Measurements from ENCODE around the gene SORCS2. TPM values are rescaled to one million over a fixed set of nuclear protein-coding genes. Genes with fewer than 3 reads are reported as not detected.

Gene SORCS2
- total RNA-seq, 1 donor from 2014 or later: 7.2 TPM

DNA sequence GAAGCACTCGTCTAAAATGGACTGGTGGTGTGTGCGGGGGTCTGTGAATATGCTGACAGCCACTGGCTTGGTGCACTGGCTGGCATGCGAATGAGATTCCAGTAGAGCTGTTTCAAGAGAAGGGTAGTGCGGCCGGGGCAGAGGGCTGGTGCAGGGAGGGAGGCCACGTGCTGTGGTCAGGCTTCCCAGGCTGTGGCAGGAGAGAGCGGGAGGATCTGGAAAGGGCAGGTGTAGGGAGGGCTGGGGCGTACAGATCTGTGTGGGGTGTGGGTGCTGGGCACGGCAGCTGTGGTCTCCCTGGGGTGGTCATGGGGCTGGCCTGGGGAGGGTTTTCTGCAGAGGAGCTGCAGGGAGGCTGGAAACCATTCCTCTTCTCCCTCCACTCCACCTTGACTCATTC, 30.2 kb downstream of the SORCS2 start:
- no peaks in the 10 kb centered on the region for H3K27me3 ChIP-seq
- TF ChIP-seq, protein P1, sequence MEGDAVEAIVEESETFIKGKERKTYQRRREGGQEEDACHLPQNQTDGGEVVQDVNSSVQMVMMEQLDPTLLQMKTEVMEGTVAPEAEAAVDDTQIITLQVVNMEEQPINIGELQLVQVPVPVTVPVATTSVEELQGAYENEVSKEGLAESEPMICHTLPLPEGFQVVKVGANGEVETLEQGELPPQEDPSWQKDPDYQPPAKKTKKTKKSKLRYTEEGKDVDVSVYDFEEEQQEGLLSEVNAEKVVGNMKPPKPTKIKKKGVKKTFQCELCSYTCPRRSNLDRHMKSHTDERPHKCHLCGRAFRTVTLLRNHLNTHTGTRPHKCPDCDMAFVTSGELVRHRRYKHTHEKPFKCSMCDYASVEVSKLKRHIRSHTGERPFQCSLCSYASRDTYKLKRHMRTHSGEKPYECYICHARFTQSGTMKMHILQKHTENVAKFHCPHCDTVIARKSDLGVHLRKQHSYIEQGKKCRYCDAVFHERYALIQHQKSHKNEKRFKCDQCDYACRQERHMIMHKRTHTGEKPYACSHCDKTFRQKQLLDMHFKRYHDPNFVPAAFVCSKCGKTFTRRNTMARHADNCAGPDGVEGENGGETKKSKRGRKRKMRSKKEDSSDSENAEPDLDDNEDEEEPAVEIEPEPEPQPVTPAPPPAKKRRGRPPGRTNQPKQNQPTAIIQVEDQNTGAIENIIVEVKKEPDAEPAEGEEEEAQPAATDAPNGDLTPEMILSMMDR (IDR thresholded peaks at IDR 0.05): no peak
- no peak overlapping the region for H3K27ac ChIP-seq
- peaks cover 3% of the 10 kb centered on the region for H3K4me1 ChIP-seq
- no peaks in the 10 kb centered on the region for H3K36me3 ChIP-seq
- ATAC-seq (no peak), DNase-seq (no peak)
- no peaks in the 10 kb centered on the region for H3K9me3 ChIP-seq
- intact Hi-C loops (cut with DNase I): no loop called here
- no peak overlapping the region for H3K4me3 ChIP-seq

DNA sequence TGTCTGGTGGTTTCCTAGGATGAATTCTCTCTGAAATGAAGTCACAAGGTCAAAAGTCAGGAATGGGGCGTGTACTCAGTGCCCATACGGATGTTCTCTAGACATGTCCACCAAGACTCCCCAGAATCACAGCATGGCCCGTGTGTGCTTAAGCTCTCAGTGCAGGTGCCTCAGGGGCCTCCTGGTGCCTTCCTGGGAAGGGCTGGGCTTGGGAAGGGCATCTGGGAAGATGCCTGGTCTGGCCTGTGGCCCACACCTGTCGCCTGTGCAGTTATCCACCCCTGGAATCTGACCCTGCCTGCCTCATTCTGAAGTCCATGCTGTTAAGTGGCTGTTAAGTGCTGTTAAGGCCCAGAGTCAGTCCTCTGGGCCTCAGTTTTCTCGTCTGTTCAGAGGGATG, 31.2 kb downstream of the SORCS2 start:
- no peaks in the 10 kb centered on the region for H3K36me3 ChIP-seq
- no peaks in the 10 kb centered on the region for H3K27me3 ChIP-seq
- no peak overlapping the region for H3K4me3 ChIP-seq
- ATAC-seq: no peak
- no peak for DNase-seq
- intact Hi-C loops (cut with DNase I): no loop called here
- TF ChIP-seq, protein P1 (IDR thresholded peaks at IDR 0.05): no peak
- no peak overlapping the region for H3K27ac ChIP-seq
- no peaks in the 10 kb centered on the region for H3K9me3 ChIP-seq
- peaks cover 3% of the 10 kb centered on the region for H3K4me1 ChIP-seq

DNA sequence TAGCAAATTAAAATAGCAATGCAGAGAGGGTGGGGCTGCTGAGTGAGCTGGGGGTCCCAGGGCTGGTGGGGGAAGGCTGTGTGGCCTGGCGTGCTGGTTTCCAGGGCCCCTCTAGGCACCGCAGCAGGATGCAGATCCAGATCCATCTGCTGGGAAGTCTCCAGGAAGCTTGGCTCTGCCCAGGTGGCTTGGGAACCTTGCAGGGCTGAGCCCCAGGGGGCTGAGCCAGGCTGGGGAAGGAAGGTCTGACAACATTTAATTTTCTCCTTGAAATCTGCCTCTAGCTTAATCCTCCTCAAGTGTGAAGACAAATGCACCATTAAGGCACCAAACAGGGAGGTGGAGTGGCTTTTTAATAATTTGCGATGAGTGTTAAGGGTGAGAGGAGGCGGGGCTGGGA, 31.7 kb downstream of the SORCS2 start:
- no peaks in the 10 kb centered on the region for H3K36me3 ChIP-seq
- H3K4me3 ChIP-seq: no peak overlapping the region
- H3K4me1 ChIP-seq: peaks cover 3% of the 10 kb centered on the region
- ATAC-seq (no peak), DNase-seq (no peak)
- intact Hi-C loops (cut with DNase I): no loop called here
- TF ChIP-seq, protein P1 (IDR thresholded peaks at IDR 0.05): no peak
- no peaks in the 10 kb centered on the region for H3K9me3 ChIP-seq
- H3K27ac ChIP-seq: no peak overlapping the region
- H3K27me3 ChIP-seq: no peaks in the 10 kb centered on the region

DNA sequence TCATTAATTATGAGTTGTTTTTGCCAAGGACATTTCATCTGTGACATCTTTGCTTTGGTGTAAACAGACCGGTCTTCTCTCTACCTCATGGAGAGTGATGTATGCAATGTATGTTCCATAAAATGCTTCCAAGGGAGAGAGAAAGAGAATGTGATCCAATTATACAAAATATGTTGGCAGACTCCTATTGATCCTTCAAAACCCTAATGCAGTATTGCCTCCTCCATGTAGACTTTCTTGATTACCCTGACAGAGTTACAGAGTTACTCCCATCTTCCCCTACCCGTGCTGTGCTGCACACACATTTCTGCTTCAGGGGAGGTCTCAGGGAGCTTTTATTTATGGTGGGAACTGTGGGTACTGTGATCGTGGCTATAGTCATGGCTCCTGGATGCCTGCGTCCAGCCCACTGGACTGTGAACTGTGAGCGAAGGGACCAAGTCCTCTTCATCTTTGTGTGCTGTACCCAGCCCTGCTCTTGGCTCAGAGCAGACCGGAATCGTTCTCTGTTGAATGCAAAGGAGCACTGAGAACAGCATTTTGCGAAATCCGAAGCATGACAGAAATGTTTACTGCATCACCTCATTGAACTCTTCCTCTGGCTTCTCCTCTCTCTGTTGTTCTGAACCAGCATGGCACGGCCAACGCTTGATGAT, 32.7 kb downstream of the SORCS2 start:
- ATAC-seq (no peak), DNase-seq (no peak)
- Histone ChIP-seq H3K9me3 (no peaks in the 10 kb centered on the region), H3K27ac (no peak overlapping the region), H3K36me3 (no peaks in the 10 kb centered on the region), H3K4me3 (no peak overlapping the region), H3K4me1 (peaks cover 3% of the 10 kb centered on the region), H3K27me3 (no peaks in the 10 kb centered on the region)
- TF ChIP-seq, protein P1 (IDR thresholded peaks at IDR 0.05): no peak
- intact Hi-C loops (cut with DNase I): no loop called here

DNA sequence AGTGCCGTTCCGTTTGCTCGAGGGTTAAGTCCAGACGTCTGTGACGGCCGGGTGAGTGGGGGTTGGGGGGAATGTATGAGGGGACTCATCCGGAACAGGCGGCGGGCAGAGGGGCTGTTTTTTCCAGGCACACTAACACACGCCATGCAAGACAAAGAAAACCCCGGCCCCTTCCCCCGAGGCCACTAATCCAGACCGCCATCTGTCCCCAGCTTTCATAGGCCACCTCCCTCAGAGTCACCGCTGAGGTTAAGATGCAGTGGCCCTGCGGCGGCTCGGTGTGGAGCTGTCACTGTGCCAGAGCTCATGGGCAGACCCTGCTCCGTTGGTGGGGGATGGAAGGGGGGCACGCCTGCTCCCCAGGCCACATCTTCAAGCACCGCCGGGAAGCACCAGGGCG, 34.1 kb downstream of the SORCS2 start:
- Histone ChIP-seq H3K27ac (no peak overlapping the region), H3K27me3 (no peaks in the 10 kb centered on the region), H3K36me3 (no peaks in the 10 kb centered on the region), H3K4me1 (peaks cover 3% of the 10 kb centered on the region), H3K4me3 (no peak overlapping the region), H3K9me3 (no peaks in the 10 kb centered on the region)
- no peak for DNase-seq
- TF ChIP-seq, protein P1 (IDR thresholded peaks at IDR 0.05): no peak
- ATAC-seq: no peak
- intact Hi-C loops (cut with DNase I): no loop called here

DNA sequence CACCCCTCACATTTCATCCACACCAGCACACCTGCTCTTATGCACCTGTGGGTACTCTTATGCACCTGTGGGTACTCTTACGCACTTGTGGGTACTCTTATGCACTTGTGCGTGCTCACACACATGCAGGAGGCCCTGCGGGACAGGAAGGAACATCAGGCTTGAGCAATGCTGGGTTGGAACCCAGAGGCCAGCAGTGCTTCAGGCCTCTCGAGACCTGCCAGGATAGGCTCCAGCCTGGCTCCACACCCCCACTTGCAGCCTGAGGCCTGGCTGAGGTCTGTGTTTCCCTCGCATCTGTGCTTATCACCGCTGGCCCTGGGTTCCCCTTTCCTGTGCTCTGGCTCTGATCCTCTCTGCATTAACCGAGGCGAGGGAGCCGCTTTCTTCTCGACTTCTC, 34.7 kb downstream of the SORCS2 start:
- ATAC-seq: peak; percentile 92

More for the DNA sequence above, 34.7 kb downstream of the SORCS2 start:
- Histone ChIP-seq H3K4me3 (no peak overlapping the region), H3K27me3 (no peaks in the 10 kb centered on the region), H3K36me3 (no peaks in the 10 kb centered on the region), H3K4me1 (peaks cover 3% of the 10 kb centered on the region), H3K27ac (no peak overlapping the region), H3K9me3 (no peaks in the 10 kb centered on the region)
- TF ChIP-seq, protein P1 (IDR thresholded peaks at IDR 0.05): no peak
- intact Hi-C loops (cut with DNase I): no loop called here
- DNase-seq: peak; percentile 86
